WTC11 (cell line): ENCODE results near the gene ARHGEF10L. TPM values are rescaled to one million over a fixed set of nuclear protein-coding genes. Genes with fewer than 3 reads are reported as not detected.
A peak's percentile ranks its signal among the peaks of the same experiment; 100 is the strongest.

Experiments
- ATAC-seq: fragments of 200-7000 bp; cut with Tn5 transposase; 2 replicates; pipeline ENCODE4 v1.10.0; 2021; ENCODE audit warnings: mild to moderate bottlenecking, moderate library complexity
- CTCF ChIA-PET: fragments of 300-600 bp; sonication (Branson Sonifier 250); formaldehyde crosslinking; loops from one replicate; lab custom pipeline; 2021; ENCODE audit warnings: antibody characterized with exemption; lab: Charles Lee
- POLR2A ChIA-PET: fragments of 350-600 bp; sonication (Branson Sonifier 250); formaldehyde crosslinking; loops from one replicate; lab custom pipeline; 2021; ENCODE audit warnings: antibody characterized with exemption; lab: Charles Lee
- DNase-seq: peaks from one replicate; pipeline ENCODE4 v3.0.0; 2021; ENCODE audit warnings: low spot score
- H3K27ac Mint-ChIP-seq: 2 replicates; pipeline ENCODE4 v1.8.0; 2021; ENCODE audit warnings: mixed read lengths
- H3K27me3 Mint-ChIP-seq: 2 replicates; pipeline ENCODE4 v1.8.0; 2021; ENCODE audit warnings: low read depth, mild to moderate bottlenecking, moderate library complexity, mixed read lengths
- H3K36me3 Mint-ChIP-seq: 2 replicates; pipeline ENCODE4 v1.8.0; 2021; ENCODE audit warnings: mixed read lengths
- H3K4me1 Mint-ChIP-seq: 2 replicates; pipeline ENCODE4 v1.8.0; 2022; ENCODE audit warnings: mixed read lengths
- H3K4me3 Mint-ChIP-seq: 2 replicates; pipeline ENCODE4 v1.8.0; 2021; ENCODE audit warnings: mild to moderate bottlenecking, moderate library complexity, mixed read lengths
- H3K9me3 Mint-ChIP-seq: 2 replicates; pipeline ENCODE4 v1.8.0; 2021; ENCODE audit warnings: mixed read lengths
- ATF6 ChIP-seq: sonication (generic); formaldehyde crosslinking; IDR thresholded peaks from 2 replicates; pipeline ENCODE4 v1.8.1; 2023; ENCODE audit warnings: mild to moderate bottlenecking, missing genetic modification reagents
- CTCF ChIP-seq: fragments of 200-600 bp; IDR thresholded peaks from 2 replicates; pipeline ENCODE4 v1.8.0; 2022; ENCODE audit warnings: antibody characterized with exemption
- ELF4 ChIP-seq: sonication (generic); formaldehyde crosslinking; IDR thresholded peaks from 2 replicates; pipeline ENCODE4 v1.8.1; 2022; ENCODE audit warnings: low read depth, mild to moderate bottlenecking, moderate library complexity, missing genetic modification reagents
- ERG ChIP-seq: fragments of 250-450 bp; sonication (Bioruptor Pico); IDR thresholded peaks from 2 replicates; pipeline ENCODE4 v1.8.0; 2021; ENCODE audit warnings: mild to moderate bottlenecking
- FOXJ3 ChIP-seq: sonication (generic); formaldehyde crosslinking; IDR thresholded peaks from 2 replicates; pipeline ENCODE4 v1.9.0; 2021; ENCODE audit warnings: missing genetic modification reagents, mild to moderate bottlenecking, borderline replicate concordance
- FOXP1 ChIP-seq: sonication (generic); formaldehyde crosslinking; IDR thresholded peaks from 2 replicates; pipeline ENCODE4 v1.8.0; 2022; ENCODE audit warnings: missing genetic modification reagents, mild to moderate bottlenecking, moderate library complexity, borderline replicate concordance
- GABPB1 ChIP-seq: sonication (generic); formaldehyde crosslinking; IDR thresholded peaks from 2 replicates; pipeline ENCODE4 v1.8.1; 2023; ENCODE audit warnings: mild to moderate bottlenecking, missing genetic modification reagents
- HMGXB4 ChIP-seq: sonication (generic); formaldehyde crosslinking; IDR thresholded peaks from 2 replicates; pipeline ENCODE4 v1.8.1; 2023; ENCODE audit warnings: mild to moderate bottlenecking, moderate library complexity, missing genetic modification reagents
- NFYB ChIP-seq: sonication (generic); formaldehyde crosslinking; conservative IDR thresholded peaks from 2 replicates; pipeline ENCODE4 v1.8.0; 2022; ENCODE audit warnings: low read depth, missing genetic modification reagents
- PRDM15 ChIP-seq: sonication (generic); formaldehyde crosslinking; IDR thresholded peaks from 2 replicates; pipeline ENCODE4 v1.8.0; 2022; ENCODE audit warnings: missing genetic modification reagents
- RELA ChIP-seq: sonication (generic); formaldehyde crosslinking; IDR thresholded peaks from 2 replicates; pipeline ENCODE4 v1.8.1; 2022; ENCODE audit warnings: missing genetic modification reagents, mild to moderate bottlenecking, borderline replicate concordance
- ZNF121 ChIP-seq: sonication (generic); formaldehyde crosslinking; IDR thresholded peaks from 2 replicates; pipeline ENCODE4 v1.8.0; 2023; ENCODE audit warnings: missing genetic modification reagents
- ZNF232 ChIP-seq: sonication (generic); formaldehyde crosslinking; IDR thresholded peaks from 2 replicates; pipeline ENCODE4 v1.8.0; 2022; ENCODE audit warnings: mild to moderate bottlenecking, missing genetic modification reagents
- total RNA-seq: library from RNA; stranded (reverse); gene quantifications from 3 replicates; pipeline ENCODE4 v1.2.3, GENCODE V29; 2021

ARHGEF10L gene
- total RNA-seq, 1 experiment from 2014 or later: 34.4 TPM

- H3K4me3 Mint-ChIP-seq: no peak overlapping the region
Measured at GRCh38 chr1:17579951-17580939, 40.7 kb downstream of the ARHGEF10L start.

GRCh38 chr1:17581389-17582123 is 42.1 kb downstream of the ARHGEF10L start:
- ChIA-PET CTCF (interaction anchor here (0.6 to 9.0 kb wide), 8 partner anchors 8 to 150 kb away, joined by 3 to 147 read pairs (median 8); no protein-coding TSS in a partner anchor), POLR2A (no interaction called here)
- H3K27me3 Mint-ChIP-seq: no peaks in the 10 kb centered on the region
- ATAC-seq: peak; percentile 66
- peak; percentile 95 for TF ChIP-seq GABPB1
- TF ChIP-seq ZNF121 (CRISPR knock-in tag): no peak
- no peaks in the 10 kb centered on the region; the same call in 1 of the 2 replicates for H3K36me3 Mint-ChIP-seq
- H3K4me1 Mint-ChIP-seq: peaks cover 63% of the 10 kb centered on the region
- H3K27ac Mint-ChIP-seq: peak overlapping the region; percentile 43
- H3K9me3 Mint-ChIP-seq: no peaks in the 10 kb centered on the region
- DNase-seq: no peak
- no peak overlapping the region for H3K4me3 Mint-ChIP-seq

More at GRCh38 chr1:17579951-17580939, 40.7 kb downstream of the ARHGEF10L start:
- peak overlapping the region; percentile 90 for H3K27ac Mint-ChIP-seq
- POLR2A ChIA-PET: no interaction called here
- H3K36me3 Mint-ChIP-seq: no peaks in the 10 kb centered on the region; the same call in 1 of the 2 replicates
- CTCF ChIA-PET: interaction anchor here (0.7 to 2.6 kb wide), 3 partner anchors 26 to 149 kb away, joined by 3 to 13 read pairs (median 6); no protein-coding TSS in a partner anchor
- H3K4me1 Mint-ChIP-seq: peaks cover 63% of the 10 kb centered on the region
- ATAC-seq (no peak), DNase-seq (no peak)
- no peaks in the 10 kb centered on the region for H3K9me3 Mint-ChIP-seq
- TF ChIP-seq CTCF: no peak
- TF ChIP-seq RELA: no peak
- TF ChIP-seq GABPB1: 0 out of 2 replicates have a peak, but pooled peaks have one; percentile 11
- no peak for TF ChIP-seq PRDM15 (CRISPR knock-in tag)
- no peaks in the 10 kb centered on the region for H3K27me3 Mint-ChIP-seq

GRCh38 chr1:17582124-17582774 is 42.8 kb downstream of the ARHGEF10L start:
- no peak overlapping the region for H3K4me3 Mint-ChIP-seq
- no peaks in the 10 kb centered on the region for H3K9me3 Mint-ChIP-seq
- peak overlapping the region; percentile 59 for H3K27ac Mint-ChIP-seq
- H3K27me3 Mint-ChIP-seq: no peaks in the 10 kb centered on the region
- CTCF ChIA-PET: interaction anchor here (0.6 to 9.0 kb wide), 10 partner anchors 8 to 135 kb away, joined by 3 to 147 read pairs (median 4); no protein-coding TSS in a partner anchor
- TF ChIP-seq FOXJ3 (CRISPR knock-in tag) (no peak), ZNF232 (CRISPR knock-in tag) (no peak), HMGXB4 (CRISPR knock-in tag) (no peak), ERG (no peak), ATF6 (CRISPR knock-in tag) (no peak), NFYB (no peak), ELF4 (CRISPR knock-in tag) (no peak), FOXP1 (CRISPR knock-in tag) (no peak)
- TF ChIP-seq, all 79 proteins: peak for 0
- no peak for ATAC-seq
- H3K4me1 Mint-ChIP-seq: peaks cover 70% of the 10 kb centered on the region
- no peaks in the 10 kb centered on the region; the same call in 1 of the 2 replicates for H3K36me3 Mint-ChIP-seq
- DNase-seq: no peak
- POLR2A ChIA-PET: interaction anchor here (0.5 to 0.8 kb wide), 4 partner anchors 9 to 71 kb away, joined by 3 to 4 read pairs (median 3); no protein-coding TSS in a partner anchor
